ENCODE results near the gene MEOX2.

MEOX2 gene

GRCh38 chr7:15686295-15686956, at the start of gene MEOX2:
MEOX2 (minus strand) TSS chr7:15686683; CDS start chr7:15686402, 281 bp downstream.
- no peak for DNase-seq

GRCh38 chr7:15729746-15730145, 43.3 kb upstream of the MEOX2 start:
- DNase-seq = no peak

- DNase-seq = no peak
These were observed 38.6 kb upstream of the MEOX2 start for GRCh38 chr7:15725051-15725450.

- no peak for DNase-seq
These were observed 37.4 kb upstream of the MEOX2 start for GRCh38 chr7:15723841-15724240.

GRCh38 chr7:15720849-15721471, 34.5 kb upstream of the MEOX2 start:
- DNase-seq = peak; percentile 17

- DNase-seq = no peak
These were observed 32.8 kb upstream of the MEOX2 start for GRCh38 chr7:15719311-15719710.

GRCh38 chr7:15715435-15715834, 29.0 kb upstream of the MEOX2 start:
- no peak for DNase-seq

DNA sequence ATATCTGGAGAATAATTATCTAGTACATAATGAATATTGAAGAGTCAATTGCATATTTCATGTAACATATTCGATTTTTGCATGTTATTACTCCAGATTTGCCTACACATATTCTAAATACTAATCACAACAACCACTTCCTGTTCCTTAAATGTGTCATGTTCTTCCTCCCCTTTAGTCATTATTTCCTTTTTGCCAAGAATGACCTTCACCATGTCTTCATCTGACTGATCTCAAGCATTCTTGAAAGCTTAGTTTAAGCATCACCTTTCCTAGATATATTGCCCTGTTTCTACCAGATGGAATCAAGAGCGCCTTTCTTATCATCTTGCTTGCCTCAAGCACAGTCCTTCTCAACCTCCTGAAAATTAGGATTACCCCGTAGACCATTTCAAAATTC, 23.5 kb upstream of the MEOX2 start:
- DNase-seq = no peak

- no peak for DNase-seq
These were observed 21.1 kb upstream of the MEOX2 start for GRCh38 chr7:15707570-15707969.

GRCh38 chr7:15703732-15704131, 17.2 kb upstream of the MEOX2 start:
- DNase-seq = no peak

GRCh38 chr7:15692501-15693020, 6.1 kb upstream of the MEOX2 start:
- no peak for DNase-seq

DNA sequence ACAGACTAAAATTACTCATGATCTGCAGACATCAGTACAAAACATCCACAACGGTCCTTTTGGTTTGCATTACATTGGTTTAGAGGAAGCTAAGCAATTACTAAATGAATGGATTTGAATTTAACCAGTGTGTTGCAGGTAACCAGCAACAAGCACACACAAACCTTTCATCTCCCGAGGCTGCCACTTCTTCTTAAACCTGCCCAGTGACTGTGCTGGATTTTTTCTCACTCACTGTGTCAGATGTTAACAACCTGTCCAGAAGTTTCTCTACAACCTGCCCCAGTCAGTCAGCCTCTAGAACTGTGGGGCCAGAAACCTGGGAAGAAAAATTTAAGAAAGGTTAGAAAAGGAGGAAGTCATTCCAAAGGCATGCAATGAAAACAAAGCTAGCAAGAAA, 2.4 kb upstream of the MEOX2 start:
- no peak for DNase-seq

DNA sequence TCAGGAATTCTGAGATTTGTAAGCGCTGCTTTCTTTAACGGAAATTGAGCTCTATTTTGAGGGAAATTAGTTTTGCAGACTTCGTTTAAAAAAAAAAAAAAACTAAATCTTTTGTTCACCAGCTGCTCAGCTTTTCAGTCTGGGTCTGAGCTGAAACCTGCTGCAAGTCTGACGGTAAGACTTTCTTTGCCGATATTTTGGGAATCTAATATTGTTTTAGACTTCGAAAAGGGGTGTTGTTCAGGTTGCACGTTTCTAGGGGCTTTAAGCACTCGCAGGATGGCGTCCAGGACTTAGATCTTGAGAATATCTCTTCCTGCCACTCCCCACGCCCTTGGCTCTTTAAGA, 1.8 kb upstream of the MEOX2 start:
- no peak for DNase-seq

GRCh38 chr7:15687546-15688278, 1.2 kb upstream of the MEOX2 start:
- DNase-seq = no peak

DNA sequence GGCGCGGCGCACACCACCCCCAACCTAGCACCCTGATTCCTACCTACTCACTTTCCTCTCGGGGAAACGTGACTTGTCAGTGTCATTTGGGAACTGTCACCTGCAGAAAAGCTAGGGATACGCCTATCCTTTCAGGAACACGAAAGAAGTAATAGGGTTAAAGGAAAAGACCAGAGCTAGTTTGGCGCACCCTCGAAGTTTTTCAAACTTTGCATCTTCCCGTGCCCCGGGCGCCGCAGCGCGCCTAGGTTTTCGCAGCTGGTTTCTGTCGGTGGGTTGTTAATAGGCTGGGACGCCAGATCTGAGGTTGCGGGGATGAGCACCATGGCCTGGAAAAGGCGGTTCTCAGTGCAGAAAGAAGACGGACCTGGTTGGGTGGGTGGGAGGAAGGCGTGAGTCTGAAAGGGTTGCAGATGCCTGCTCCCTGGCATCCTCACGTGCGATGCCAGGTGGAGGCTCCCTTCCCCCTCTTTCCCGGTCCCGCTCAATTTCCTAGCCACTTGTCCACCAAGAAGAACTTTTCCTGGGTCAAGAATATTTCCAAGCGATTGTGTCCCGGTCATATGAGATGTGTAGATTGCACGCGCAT, 568 bp upstream of the MEOX2 start:
- DNase-seq = no peak

GRCh38 chr7:15685358-15686294, 857 bp downstream of the MEOX2 start:
- peak; percentile 11 for DNase-seq

- no peak for DNase-seq
These were observed 1.6 kb downstream of the MEOX2 start for GRCh38 chr7:15684871-15685270.

- no peak for DNase-seq
These were observed 2.2 kb downstream of the MEOX2 start for GRCh38 chr7:15684111-15684800.

GRCh38 chr7:15682751-15683245, 3.7 kb downstream of the MEOX2 start:
- no peak for DNase-seq

- no peak for DNase-seq
These were observed 4.4 kb downstream of the MEOX2 start for GRCh38 chr7:15682111-15682510.

GRCh38 chr7:15681631-15682030, 4.9 kb downstream of the MEOX2 start:
- DNase-seq = no peak

DNA sequence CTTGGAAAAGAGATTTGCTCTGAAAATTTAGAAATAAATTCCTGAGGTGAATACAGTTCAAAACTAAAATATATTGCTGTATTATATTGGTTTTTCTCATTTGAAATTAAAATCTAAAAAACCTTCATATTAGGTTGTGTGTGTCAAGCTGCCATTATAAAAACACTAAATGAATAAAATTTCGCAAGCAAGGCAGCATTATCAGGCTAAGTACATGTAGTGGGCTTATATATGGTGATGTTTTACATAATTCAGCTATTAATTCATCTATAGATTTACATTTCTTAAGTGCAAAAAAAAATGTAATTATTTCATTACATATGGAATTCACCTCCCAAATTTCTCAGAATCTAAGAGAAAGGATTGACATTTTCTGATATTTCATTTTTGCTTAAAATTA, 5.3 kb downstream of the MEOX2 start:
- no peak for DNase-seq
